ENCODE data around the gene U2AF1L4. TPM values are rescaled to one million over a fixed set of nuclear protein-coding genes. Genes with fewer than 3 reads are reported as not detected.
A peak's percentile ranks its signal among the peaks of the same experiment; 100 is the strongest.
"Not testable (repeated sequence)": the region's sequence is repeated elsewhere in the genome, so short reads cannot be mapped to it uniquely, and the experiment has no call there.

Gene U2AF1L4
- polyA plus RNA-seq, 10 donors, result 10.4 to 15.6 (median 12.7) TPM

DNA sequence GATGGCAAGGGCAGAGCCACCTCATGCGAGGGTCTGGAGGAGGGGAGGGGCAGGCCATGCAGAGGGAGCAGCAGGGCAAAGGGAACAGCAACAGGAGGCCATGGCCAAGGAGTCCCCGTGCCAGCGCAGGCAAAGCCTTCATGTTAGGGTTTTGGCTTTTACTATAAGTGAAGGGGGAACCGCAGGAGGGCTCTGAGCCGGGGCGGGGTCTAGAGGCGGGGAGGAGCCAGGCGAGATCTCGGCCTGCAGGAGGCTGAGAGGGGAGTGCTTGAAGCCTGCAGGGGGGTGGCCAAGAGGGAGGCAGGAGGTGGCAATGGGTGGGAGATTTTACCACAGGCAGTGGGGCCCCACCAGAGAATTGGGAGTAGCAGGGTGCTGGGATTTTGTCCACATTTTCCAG lies 36.4 kb upstream of the U2AF1L4 start:
- DNase-seq, result no peak

DNA sequence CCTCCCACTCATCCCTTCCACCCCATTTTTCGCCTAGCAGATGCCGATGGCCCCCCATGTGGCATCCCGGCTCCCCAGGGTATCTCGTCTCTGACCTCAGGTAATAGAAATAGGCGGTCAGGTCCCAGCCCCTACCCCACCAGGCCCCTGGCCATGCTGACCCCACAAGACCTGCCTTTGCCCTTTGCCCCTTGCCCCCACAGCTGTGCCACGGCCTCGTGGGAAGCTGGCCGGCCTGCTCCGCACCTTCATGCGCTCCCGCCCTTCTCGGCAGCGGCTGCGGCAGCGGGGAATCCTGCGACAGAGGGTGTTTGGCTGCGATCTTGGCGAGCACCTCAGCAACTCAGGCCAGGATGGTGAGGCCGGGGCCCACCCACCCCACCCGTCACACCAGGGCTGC lies 35.5 kb upstream of the U2AF1L4 start:
- no peak for DNase-seq

DNA sequence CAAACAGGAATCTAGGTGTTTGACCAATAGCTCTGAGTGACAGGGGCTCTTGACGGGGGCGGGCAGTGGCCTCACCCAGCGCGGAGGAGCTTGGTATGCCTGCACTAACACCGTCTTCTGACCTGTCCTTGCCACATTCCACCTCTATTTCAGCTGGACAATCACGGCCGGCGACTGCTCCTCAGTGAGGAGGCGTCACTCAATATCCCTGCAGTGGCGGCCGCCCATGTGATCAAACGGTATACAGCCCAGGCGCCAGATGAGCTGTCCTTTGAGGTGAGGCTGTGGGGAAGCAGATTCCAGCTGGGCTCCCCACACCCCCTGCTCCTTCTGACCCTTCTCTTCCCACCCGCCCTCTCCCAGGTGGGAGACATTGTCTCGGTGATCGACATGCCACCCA lies 34.8 kb upstream of the U2AF1L4 start:
- DNase-seq, result no peak

- no peak for DNase-seq
These were observed 33.8 kb upstream of the U2AF1L4 start for GRCh38 chr19:35779033-35779432.

DNA sequence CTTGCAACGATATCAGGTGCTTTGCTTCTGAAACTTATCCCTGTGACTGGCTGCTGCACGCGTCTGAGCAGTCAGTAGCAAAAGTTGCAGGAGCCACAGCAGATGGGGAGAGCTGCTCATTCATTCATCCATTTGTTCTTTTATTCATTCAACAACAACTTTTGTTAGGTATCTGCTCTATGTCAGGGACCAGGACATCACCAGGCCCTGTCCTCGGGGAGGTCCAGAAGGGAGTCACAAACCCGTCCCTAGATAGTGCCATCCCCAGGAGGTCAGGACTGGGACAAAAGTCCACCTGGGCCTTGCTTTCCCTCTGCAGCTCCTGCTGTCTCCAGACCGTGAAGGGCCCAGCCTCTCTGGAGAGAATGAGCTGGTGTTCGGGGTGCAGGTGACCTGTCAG lies 32.7 kb upstream of the U2AF1L4 start:
- DNase-seq, result no peak

GRCh38 chr19:35777086-35777841 lies 32.0 kb upstream of the U2AF1L4 start:
- peak in 1 of 3 donors; percentile 30 for DNase-seq

GRCh38 chr19:35776102-35776788 lies 31.0 kb upstream of the U2AF1L4 start:
- peak in 1 of 3 donors; percentile 45 for DNase-seq

GRCh38 chr19:35775298-35776101 lies 30.3 kb upstream of the U2AF1L4 start, which contains the start of gene ARHGAP33:
Gene ARHGAP33 (plus strand): TSS chr19:35775564. CDS start chr19:35775659, 95 bp downstream.
- DNase-seq, result peak; percentile 97 to 99 (median 99)

DNA sequence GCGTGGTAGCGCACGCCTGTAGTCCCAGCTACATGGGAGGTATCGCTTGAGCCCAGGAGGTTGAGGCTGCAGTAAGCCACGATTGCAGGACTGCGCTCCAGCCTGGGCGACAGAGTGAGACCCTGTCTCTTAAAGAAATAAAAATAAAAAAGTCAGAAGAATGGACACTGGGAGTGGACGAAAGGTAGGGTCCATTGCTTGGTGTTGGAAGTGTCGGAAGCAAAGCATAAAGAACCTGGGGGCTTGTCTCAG lies 29.8 kb upstream of the U2AF1L4 start:
- DNase-seq, result no peak

GRCh38 chr19:35774274-35775045 lies 29.2 kb upstream of the U2AF1L4 start:
- DNase-seq, result no peak

DNA sequence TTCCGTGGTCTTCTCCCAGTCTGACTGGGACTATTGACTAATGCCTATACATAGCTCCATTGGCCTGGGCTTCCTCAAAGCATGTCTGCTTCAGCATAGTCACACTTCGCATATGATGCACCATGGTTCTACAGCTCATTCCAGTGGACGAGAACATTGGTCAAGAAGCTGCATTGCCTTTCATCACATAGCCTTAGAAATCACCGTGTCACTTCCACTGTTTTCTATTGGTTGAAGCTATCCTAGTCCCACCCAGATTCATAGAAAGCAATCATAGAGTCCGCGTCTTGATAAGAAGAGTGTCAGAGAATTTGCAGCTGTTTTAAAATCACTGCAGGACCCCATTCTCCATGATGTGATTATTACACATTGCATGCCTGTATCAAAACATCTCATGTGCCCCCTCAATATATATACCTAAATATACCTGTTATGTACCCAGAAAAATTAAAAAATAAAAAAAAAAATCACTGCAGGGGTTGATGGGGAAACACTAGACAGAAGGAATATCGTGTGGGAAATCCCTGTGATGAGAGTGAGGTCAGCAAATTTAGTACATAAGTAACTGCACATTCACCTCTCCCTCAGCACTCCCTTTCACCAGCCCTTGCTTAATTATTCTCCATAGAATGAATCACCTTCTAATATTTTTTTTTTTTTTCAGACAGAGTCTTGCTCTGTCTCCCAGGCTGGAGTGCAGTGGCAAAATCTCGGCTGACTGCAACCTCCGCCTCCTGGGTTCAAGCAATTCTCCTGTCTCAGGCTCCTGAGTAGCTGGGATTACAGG lies 28.0 kb upstream of the U2AF1L4 start:
- DNase-seq, result no peak

GRCh38 chr19:35772362-35772761 lies 27.1 kb upstream of the U2AF1L4 start:
- not testable (repeated sequence) for DNase-seq

DNA sequence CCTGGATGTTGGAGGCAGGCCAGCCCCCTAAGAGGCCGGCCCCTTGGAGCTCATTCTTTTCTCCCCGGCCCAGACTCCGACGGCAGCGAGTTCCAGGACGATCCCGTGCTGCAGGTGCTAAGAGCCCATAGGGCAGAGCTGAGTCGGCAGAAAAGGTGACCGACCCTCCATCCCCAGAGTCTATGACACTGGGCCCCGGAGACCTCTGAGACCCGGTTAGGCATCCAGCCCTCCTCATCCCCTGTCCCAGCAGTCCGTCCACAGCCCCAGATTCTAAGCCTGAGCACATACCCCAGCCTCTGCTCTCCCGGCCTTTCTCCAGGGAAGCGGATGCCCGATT lies 22.8 kb upstream of the U2AF1L4 start:
- no peak for DNase-seq

- no peak for DNase-seq
These were observed 22.3 kb upstream of the U2AF1L4 start for GRCh38 chr19:35767288-35768081.

DNA sequence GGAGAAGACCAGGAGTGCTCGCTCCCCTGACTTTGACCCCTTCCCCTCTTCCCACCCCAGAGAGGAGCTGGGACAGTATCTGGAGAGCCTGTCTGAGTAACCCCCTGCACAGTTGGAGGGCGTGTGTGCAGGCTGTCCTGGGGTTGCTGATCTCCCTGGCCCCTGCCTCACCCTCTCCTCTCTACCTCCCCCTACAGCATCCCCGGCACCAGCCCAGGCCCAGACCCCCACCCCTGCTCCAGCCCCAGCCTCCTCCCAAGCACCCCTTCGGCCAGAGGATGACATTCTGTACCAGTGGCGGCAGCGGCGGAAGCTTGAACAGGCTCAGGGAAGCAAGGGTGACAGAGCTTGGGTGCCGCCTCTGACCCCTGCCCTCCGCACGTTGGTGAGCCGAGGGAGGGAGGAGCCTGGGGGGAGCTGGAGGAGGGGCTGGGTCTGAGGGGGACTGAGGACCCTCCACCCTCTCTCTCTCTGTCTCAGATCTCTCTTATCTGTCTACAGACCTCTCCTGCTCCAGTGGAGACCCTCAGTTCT lies 21.4 kb upstream of the U2AF1L4 start:
- DNase-seq, result no peak

- no peak for DNase-seq
These were observed 19.5 kb upstream of the U2AF1L4 start for GRCh38 chr19:35764432-35765315.

DNA sequence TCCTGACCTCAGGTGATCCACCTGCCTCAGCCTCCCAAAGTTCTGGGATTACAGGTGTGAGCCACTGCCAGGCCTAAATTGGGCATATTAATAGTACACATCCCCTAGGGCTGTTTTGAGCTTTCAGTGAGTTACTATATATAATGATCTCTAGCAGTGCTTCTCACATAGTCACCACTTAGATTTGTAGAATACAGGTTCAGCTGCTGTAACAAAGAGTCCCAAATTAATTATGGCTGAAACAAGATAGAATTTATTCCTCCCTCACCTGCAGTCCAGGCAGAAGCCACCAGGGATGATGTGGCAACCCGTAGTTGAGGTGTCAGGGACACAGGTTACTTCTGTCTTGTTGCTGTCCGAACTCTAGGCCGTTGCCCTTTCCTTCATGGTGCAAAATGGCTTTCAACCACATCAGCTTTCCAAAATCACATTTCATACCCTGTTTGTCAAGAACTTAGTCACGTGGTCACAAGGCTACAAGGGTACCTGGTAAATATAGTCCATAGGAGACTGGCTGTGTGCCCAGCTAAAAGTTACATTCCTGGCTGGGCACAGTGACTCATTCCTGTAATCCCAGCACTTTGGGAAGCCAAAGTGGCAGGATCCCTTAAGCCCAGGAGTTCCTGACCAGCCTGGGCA lies 15.6 kb upstream of the U2AF1L4 start:
- no peak for DNase-seq

- no peak for DNase-seq
These were observed 14.5 kb upstream of the U2AF1L4 start for GRCh38 chr19:35759697-35760096.
